ENCODE results near the gene SRC. TPM values are rescaled to one million over a fixed set of nuclear protein-coding genes. Genes with fewer than 3 reads are reported as not detected.

SRC gene
- total and polyA plus RNA-seq, 8 donors: 37.4 to 93.0 (median 71.5) TPM

- peaks cover 0 to 35% of the 10 kb centered on the region in 2 donors for H3K36me3 ChIP-seq
- intact Hi-C loops (cut with DNase I): loop anchor here in 1 of 2 donors (5.0 to 10.0 kb wide), 2 partner anchors 101 to 141 kb away; partner anchors contain the start of genes BLCAP and NNAT
- no peak overlapping the region for H3K4me3 ChIP-seq
- DNase-seq: peak in 1 of 4 donors; percentile 32
- TF ChIP-seq, protein P1, sequence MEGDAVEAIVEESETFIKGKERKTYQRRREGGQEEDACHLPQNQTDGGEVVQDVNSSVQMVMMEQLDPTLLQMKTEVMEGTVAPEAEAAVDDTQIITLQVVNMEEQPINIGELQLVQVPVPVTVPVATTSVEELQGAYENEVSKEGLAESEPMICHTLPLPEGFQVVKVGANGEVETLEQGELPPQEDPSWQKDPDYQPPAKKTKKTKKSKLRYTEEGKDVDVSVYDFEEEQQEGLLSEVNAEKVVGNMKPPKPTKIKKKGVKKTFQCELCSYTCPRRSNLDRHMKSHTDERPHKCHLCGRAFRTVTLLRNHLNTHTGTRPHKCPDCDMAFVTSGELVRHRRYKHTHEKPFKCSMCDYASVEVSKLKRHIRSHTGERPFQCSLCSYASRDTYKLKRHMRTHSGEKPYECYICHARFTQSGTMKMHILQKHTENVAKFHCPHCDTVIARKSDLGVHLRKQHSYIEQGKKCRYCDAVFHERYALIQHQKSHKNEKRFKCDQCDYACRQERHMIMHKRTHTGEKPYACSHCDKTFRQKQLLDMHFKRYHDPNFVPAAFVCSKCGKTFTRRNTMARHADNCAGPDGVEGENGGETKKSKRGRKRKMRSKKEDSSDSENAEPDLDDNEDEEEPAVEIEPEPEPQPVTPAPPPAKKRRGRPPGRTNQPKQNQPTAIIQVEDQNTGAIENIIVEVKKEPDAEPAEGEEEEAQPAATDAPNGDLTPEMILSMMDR (IDR thresholded peaks at IDR 0.05): no peak
- H3K27me3 ChIP-seq: peaks cover 0 to 7% of the 10 kb centered on the region in 2 donors
- H3K27ac ChIP-seq: no peak overlapping the region
- H3K4me1 ChIP-seq: peaks cover 2 to 53% of the 10 kb centered on the region in 2 donors
- H3K9me3 ChIP-seq: no peaks in the 10 kb centered on the region
- ATAC-seq: no peak
Observed at GRCh38 chr20:37383229-37383989, 37.5 kb downstream of the SRC start.

GRCh38 chr20:37384683-37385174 lies 38.8 kb downstream of the SRC start:
- ATAC-seq (peak; percentile 84), DNase-seq (peak; percentile 60 to 95 (median 68))
- H3K27ac ChIP-seq: no peak overlapping the region
- no peaks in the 10 kb centered on the region for H3K9me3 ChIP-seq
- peak overlapping the region; percentile 29 to 40 for H3K4me3 ChIP-seq
- peaks cover 2 to 40% of the 10 kb centered on the region in 2 donors for H3K4me1 ChIP-seq
- intact Hi-C loops (cut with DNase I): loop anchor here in 1 of 2 donors (5.0 to 10.0 kb wide), 2 partner anchors 102 to 140 kb away; partner anchors contain the start of genes BLCAP and NNAT
- peaks cover 0 to 7% of the 10 kb centered on the region in 2 donors for H3K27me3 ChIP-seq
- H3K36me3 ChIP-seq: peaks cover 0 to 35% of the 10 kb centered on the region in 2 donors
- TF ChIP-seq, protein P1 (IDR thresholded peaks at IDR 0.05): peak; percentile 94 to 95

DNA sequence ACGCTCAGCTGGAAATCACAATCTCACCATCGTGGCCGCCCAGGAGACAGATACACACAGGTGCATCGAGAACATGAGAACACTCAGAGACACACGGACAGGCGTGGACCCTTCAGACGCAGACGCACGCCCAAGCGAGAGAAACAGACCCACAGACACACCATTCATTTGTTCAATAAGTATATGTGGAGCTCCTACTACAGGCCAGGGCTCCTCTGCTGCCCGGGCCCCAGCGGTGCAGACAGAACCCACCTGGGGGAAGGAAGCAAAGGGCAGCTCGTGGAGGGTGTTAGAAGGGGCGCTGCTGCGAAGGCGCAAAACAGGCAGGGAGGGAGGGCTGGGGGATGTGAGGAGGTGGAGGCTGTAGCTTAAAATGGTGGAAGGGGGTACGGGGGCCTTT lies 39.2 kb downstream of the SRC start:
- H3K36me3 ChIP-seq: peaks cover 0 to 35% of the 10 kb centered on the region in 2 donors
- intact Hi-C loops (cut with DNase I): loop anchor here in 1 of 2 donors (10.0 kb wide), 1 partner anchor 140 kb away; the partner anchor contains the start of genes BLCAP and NNAT
- TF ChIP-seq, protein P1 (IDR thresholded peaks at IDR 0.05): no peak
- H3K27me3 ChIP-seq: peaks cover 0 to 7% of the 10 kb centered on the region in 2 donors
- H3K4me3 ChIP-seq: no peak overlapping the region
- no peak for ATAC-seq
- no peaks in the 10 kb centered on the region for H3K9me3 ChIP-seq
- DNase-seq: peak in 2 of 4 donors; percentile 29 to 49
- H3K27ac ChIP-seq: no peak overlapping the region
- peaks cover 2 to 37% of the 10 kb centered on the region in 2 donors for H3K4me1 ChIP-seq

DNA sequence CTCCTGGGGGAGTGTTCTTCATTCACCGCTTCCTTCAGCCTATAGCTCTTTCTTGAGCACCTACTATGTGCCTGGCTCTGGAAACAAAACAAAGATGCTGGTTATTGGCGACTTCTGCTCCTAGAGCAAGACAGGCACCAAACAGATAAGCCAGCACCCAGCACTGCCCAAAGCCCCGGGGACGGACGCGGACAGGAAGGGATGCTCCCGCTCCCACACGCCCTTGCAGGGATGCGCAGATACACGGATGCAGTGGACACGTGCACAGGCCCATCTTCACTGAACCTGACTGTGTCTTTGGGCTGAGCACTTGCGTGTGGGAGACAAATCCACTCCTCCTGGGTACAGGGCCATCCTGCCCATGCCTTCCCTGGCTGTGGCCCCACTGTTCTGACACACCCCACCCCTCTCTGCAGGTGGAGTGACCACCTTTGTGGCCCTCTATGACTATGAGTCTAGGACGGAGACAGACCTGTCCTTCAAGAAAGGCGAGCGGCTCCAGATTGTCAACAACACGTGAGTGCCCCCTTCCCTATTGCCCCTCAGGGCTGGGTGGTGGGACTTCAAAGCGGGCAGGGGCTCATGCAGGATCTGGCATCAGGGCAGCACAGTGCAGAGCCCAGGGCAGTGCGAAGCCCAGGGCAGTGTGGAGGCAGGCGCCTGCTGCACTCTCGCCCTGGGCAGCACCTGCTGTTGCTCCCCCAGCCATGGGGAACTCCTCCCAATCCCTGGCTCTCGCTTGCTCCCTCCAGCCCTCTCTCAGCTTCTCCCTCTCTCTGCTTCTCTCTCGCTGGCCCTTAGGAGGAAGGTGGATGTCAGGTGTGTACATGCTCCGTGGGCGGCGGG lies 39.9 kb downstream of the SRC start:
- no peaks in the 10 kb centered on the region for H3K9me3 ChIP-seq
- peaks cover 0 to 40% of the 10 kb centered on the region in 2 donors for H3K36me3 ChIP-seq
- ATAC-seq: no peak
- TF ChIP-seq, protein P1 (IDR thresholded peaks at IDR 0.05): no peak
- intact Hi-C loops (cut with DNase I): loop anchor here in 1 of 2 donors (10.0 kb wide), 1 partner anchor 139 kb away; the partner anchor contains the start of genes BLCAP and NNAT
- H3K4me1 ChIP-seq: peaks cover 2 to 30% of the 10 kb centered on the region in 2 donors
- peak in 1 of 4 donors; percentile 22 for DNase-seq
- H3K27me3 ChIP-seq: peaks cover 0 to 7% of the 10 kb centered on the region in 2 donors
- no peak overlapping the region for H3K4me3 ChIP-seq
- no peak overlapping the region for H3K27ac ChIP-seq
